GM19193 (cell line): ENCODE measurements around the gene PRKN.

Source experiments
- POLR2A ChIP-seq: IDR thresholded peaks from 4 replicates; pipeline ENCODE4 v1.6.1; 2011; ENCODE audit not compliant: insufficient read depth, insufficient read length; ENCODE audit errors: extremely low read depth

The PRKN gene

DNA sequence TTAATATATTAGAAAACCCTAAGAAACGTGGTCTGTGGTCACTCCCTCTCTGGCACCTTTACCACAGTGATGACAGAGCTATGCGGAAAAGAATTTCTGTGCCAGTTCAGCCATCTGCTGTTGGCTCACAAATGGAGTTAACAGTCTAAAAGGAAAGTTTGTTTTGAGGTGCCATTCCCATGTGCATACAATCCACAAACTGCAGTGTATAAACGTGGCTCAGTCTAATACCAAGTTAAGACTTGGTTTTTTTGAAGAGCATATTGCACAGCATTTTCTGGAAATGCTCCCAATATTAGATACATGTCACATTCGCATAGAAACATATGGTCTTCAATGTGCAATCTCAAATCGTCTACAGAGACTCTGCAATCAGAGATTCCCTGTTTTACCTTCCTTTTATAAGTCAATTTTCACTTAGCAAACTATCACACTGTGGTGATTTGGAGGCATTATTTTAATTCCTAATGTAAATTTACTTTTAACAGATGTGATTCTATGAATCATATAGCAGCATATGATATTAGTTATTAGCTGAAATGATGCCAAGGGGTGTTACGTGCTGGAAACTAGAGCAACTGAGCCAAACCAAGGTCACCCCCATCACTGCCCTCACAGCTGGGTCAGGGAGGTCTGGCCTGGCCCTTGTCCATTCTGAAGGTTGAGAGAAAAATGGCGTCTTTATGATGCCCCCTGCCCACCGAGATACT is 383.5 kb downstream of the PRKN start:
- TF ChIP-seq POLR2A: no peak

GRCh38 chr6:162343198-162343935 is 384.2 kb downstream of the PRKN start:
- no peak for TF ChIP-seq POLR2A

DNA sequence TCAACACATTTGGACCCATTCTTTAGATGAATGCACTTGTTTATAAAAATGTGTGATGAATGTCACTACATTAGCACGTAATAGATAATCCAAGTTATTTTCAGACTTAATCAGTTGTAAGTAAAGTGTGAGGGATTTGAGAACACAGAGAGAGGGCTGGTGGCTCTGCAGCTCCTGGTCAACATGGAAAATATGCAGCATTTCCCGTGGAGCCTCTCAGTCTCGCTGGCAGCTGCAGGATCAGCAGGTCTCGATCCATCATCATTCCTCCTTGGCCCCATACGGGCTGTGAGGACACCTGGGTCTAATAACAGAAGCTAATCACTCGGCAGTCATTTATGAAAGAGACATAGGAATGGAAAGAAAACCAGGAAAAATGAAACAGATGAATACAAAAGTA is 390.2 kb downstream of the PRKN start:
- TF ChIP-seq POLR2A: no peak

GRCh38 chr6:162336359-162336758 is 391.2 kb downstream of the PRKN start:
- no peak for TF ChIP-seq POLR2A

DNA sequence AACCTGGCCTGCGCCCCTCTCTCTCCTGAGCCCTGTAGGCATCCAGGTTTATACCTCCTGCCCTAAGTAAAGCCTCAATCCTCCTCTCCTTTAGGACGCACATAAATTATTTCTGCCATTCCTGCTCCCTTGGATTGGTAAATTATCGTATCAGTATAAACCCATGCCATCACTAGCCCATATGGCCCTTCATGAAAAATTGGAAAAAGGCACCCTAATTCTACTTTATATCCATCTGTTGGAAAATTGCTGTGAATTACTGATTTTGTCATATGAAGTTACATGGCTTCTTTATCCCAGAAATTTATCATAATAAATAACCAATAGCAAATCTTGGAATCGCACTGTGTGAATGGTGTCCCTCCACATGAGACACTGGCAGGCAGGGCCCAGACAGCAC is 395.2 kb downstream of the PRKN start:
- no peak for TF ChIP-seq POLR2A

- TF ChIP-seq POLR2A: no peak
Measured at GRCh38 chr6:162331911-162332310, 395.7 kb downstream of the PRKN start.

DNA sequence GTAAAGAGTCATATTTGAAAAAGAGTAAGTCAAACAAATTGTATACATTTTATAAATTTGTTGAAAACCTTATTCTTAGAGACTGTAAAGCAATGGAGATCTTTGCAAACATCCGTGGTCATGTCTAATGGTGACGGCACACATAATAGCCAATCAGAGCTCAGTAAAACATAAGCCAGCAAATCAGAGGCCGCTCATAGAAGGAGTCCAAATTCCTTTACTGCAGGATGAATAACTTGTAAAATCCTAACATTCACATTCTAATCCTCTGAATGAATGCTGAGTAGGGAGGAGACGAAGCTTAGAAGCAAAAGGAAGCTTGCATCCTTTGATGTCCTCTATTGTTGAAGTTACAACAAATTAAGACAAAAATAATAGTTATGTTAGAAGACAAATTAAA is 401.7 kb downstream of the PRKN start:
- TF ChIP-seq POLR2A: no peak

DNA sequence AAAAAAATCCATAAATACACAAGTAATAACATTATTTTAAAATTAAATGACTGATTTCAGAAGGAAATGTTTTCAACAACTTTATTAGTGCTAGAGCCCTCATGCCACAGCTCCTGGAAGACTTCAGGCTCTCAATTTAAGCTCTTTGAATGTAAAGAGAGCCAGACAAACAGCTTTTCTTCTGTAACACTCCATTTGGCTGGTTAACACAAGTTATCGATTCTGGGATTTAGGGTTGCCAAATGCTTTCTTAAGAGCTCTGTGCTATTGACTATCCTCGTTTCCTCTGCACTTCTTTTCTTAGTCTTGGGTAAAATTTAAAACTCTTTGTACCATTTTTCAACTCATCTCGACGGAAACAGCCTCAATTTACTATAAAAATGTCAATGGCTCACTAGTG is 402.5 kb downstream of the PRKN start:
- no peak for TF ChIP-seq POLR2A

DNA sequence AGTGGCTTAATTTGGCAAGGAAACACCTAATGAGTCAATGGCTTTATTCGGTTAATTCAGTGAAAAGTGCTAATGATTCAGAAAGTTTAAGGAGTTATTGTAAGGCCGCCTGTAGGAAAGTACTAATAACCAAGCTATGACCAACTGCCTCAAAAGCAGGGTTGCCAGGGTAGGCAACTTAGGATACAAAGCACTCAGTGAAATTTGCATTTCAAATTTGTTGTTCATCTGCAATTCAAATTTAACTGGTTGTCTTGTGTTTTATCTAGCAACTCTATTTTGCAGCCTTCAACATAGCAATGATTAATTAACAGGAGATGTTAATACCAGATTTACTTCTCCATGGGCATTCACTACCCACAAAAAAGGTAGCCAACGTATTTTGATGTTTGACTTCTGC is 412.3 kb downstream of the PRKN start:
- no peak for TF ChIP-seq POLR2A

- TF ChIP-seq POLR2A: no peak
Measured at GRCh38 chr6:162313922-162314660, 413.5 kb downstream of the PRKN start.

GRCh38 chr6:162307865-162308264 is 419.7 kb downstream of the PRKN start:
- TF ChIP-seq POLR2A: no peak

GRCh38 chr6:162306616-162307015 is 420.9 kb downstream of the PRKN start:
- no peak for TF ChIP-seq POLR2A

DNA sequence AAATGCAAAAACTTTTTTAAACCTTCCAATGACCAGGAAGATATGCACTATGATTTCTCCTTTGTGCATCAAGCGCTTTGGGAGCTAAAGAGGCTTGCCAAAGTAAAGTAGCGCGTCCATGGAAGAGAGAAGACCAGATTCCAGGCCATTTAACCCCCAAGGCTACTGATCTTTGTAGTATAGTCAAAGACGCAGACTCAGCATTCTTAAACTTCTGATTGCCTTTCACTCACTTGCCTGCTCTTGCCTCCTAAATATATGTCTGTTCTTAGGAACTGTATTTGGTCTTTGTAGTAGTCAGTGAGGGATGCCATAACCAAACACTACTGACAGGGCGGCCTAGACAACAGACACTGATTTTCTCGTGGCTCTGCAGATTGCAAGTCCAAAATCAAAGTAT is 426.4 kb downstream of the PRKN start:
- no peak for TF ChIP-seq POLR2A

- no peak for TF ChIP-seq POLR2A
Measured at GRCh38 chr6:162294029-162294428, 433.5 kb downstream of the PRKN start.

- no peak for TF ChIP-seq POLR2A
Measured at GRCh38 chr6:162292915-162293314, 434.7 kb downstream of the PRKN start.

GRCh38 chr6:162290846-162291465 is 436.6 kb downstream of the PRKN start:
- TF ChIP-seq POLR2A: no peak

- no peak for TF ChIP-seq POLR2A
Measured at GRCh38 chr6:162289972-162290371, 437.6 kb downstream of the PRKN start.
